MM.1S (cell line): Measurements from ENCODE around the gene C2CD2L.

Experiments used
- CTCF ChIP-seq: fragments of 300-600 bp; sonication (generic); IDR thresholded peaks from 2 replicates; pipeline ENCODE4 v1.5.1; 2016; ENCODE audit warnings: antibody characterized with exemption, low read length, mixed read lengths
- EZH2 ChIP-seq: fragments of 300-600 bp; sonication (generic); optimal IDR thresholded peaks from 2 replicates; pipeline ENCODE3; 2017; ENCODE audit warnings: low read depth, mild to moderate bottlenecking, antibody characterized with exemption, low read length, mixed read lengths
- EZH2phosphoT487 ChIP-seq: fragments of 300-600 bp; sonication (generic); IDR thresholded peaks from 2 replicates; pipeline ENCODE4 v1.6.1; 2018; ENCODE audit warnings: antibody characterized with exemption, low read length

- TF ChIP-seq CTCF (no peak), EZH2phosphoT487 (no peak), EZH2 (no peak)
Observed at GRCh38 chr11:119107538-119108145, 498 bp downstream of the C2CD2L start.
